OCI-LY7 (cell line): ENCODE results near the gene NCKAP5. TPM values are rescaled to one million over a fixed set of nuclear protein-coding genes. Genes with fewer than 3 reads are reported as not detected.

Experiments used
- BruUV-seq: library from RNA; stranded (reverse); fragments of 400-500 nt; replicated peaks from 2 replicates; lab custom pipeline; 2021; lab: Mats Ljungman, UMichigan
- CTCF ChIA-PET: fragments of 300-600 bp; sonication (Branson Sonifier 250); formaldehyde crosslinking; loops from one replicate; lab custom pipeline; 2022; ENCODE audit warnings: antibody characterized with exemption; ENCODE audit not compliant: unreplicated experiment; lab: Charles Lee
- POLR2A ChIA-PET: fragments of 300-600 bp; sonication (Branson Sonifier 250); formaldehyde crosslinking; loops from one replicate; lab custom pipeline; 2022; ENCODE audit warnings: antibody characterized with exemption; lab: Charles Lee
- DNase-seq: peaks from one replicate; pipeline ENCODE4 v3.0.0-alpha.2; 2015; ENCODE audit warnings: low spot score
- H2AFZ ChIP-seq: fragments of 200-600 bp; sonication (generic), shearing (Covaris generic); 2 replicates; pipeline ENCODE4 v1.6.1; 2014; ENCODE audit warnings: mild to moderate bottlenecking, antibody characterized with exemption, low read length, moderate library complexity
- H3K27ac ChIP-seq: fragments of 200-600 bp; sonication (generic); 2 replicates; pipeline ENCODE4 v1.5.1; 2014; ENCODE audit warnings: mixed run types, low read depth, mild to moderate bottlenecking, moderate library complexity, low read length, inconsistent platforms; ENCODE audit not compliant: poor library complexity, severe bottlenecking
- H3K36me3 ChIP-seq: fragments of 200-600 bp; sonication (generic); 2 replicates; pipeline ENCODE4 v1.6.1; 2014; ENCODE audit warnings: mild to moderate bottlenecking, antibody characterized with exemption, low read length, moderate library complexity, mixed read lengths; ENCODE audit not compliant: insufficient read depth
- H3K4me1 ChIP-seq: fragments of 200-600 bp; sonication (generic); 2 replicates; pipeline ENCODE4 v1.5.1; 2014; ENCODE audit warnings: mild to moderate bottlenecking, low read length; ENCODE audit not compliant: insufficient read depth, poor library complexity, severe bottlenecking
- H3K4me2 ChIP-seq: fragments of 200-600 bp; sonication (generic); 2 replicates; pipeline ENCODE4 v1.6.1; 2014; ENCODE audit warnings: mild to moderate bottlenecking, low read length
- H3K4me3 ChIP-seq: fragments of 200-600 bp; sonication (generic); 2 replicates; pipeline ENCODE4 v1.5.1; 2014; ENCODE audit warnings: mild to moderate bottlenecking, low read depth, low read length; ENCODE audit not compliant: poor library complexity, severe bottlenecking
- H3K79me2 ChIP-seq: fragments of 200-600 bp; sonication (generic); 2 replicates; pipeline ENCODE4 v1.6.1; 2016; ENCODE audit warnings: low read depth, mild to moderate bottlenecking, low read length, moderate library complexity, mixed read lengths; ENCODE audit not compliant: insufficient read depth
- H3K9me2 ChIP-seq: fragments of 200-600 bp; sonication (generic); 2 replicates; pipeline ENCODE4 v1.6.1; 2016; ENCODE audit warnings: mild to moderate bottlenecking, low read length, mixed read lengths; ENCODE audit not compliant: insufficient read depth
- H3K9me3 ChIP-seq: fragments of 200-600 bp; sonication (generic); 2 replicates; pipeline ENCODE4 v1.6.1; 2014; ENCODE audit warnings: mild to moderate bottlenecking, mixed run types, low read length, mixed read lengths
- H4K20me1 ChIP-seq: fragments of 200-600 bp; sonication (generic); 2 replicates; pipeline ENCODE4 v1.6.1; 2014; ENCODE audit warnings: mild to moderate bottlenecking, antibody characterized with exemption, low read length, moderate library complexity, mixed read lengths; ENCODE audit not compliant: insufficient read depth
- EZH2phosphoT487 ChIP-seq: fragments of 200-600 bp; sonication (generic); IDR thresholded peaks from 2 replicates; pipeline ENCODE4 v1.6.1; 2018; ENCODE audit warnings: low read depth, borderline replicate concordance, mild to moderate bottlenecking, mixed run types, antibody characterized with exemption, low read length, moderate library complexity, mixed read lengths
- intact Hi-C: fragments of 100-400 bp; cut with micrococcal nuclease; formaldehyde crosslinking; loops from one replicate; pipeline ENCODE4 v1.10.0; 2022; ENCODE audit not compliant: unreplicated experiment
- total RNA-seq, 2 experiments: library from RNA; depleted of rRNA in 1 of 2; stranded (reverse); fragments of >200 nt in 1 of 2; shearing (Covaris generic) in 1 of 2; gene quantifications; 2 replicates each; pipeline ENCODE4 v1.2.3, GENCODE V29; 2014 to 2022
- TF ChIP-seq, protein P1 (sequence below): fragments of 200-600 bp; sonication (generic); conservative IDR thresholded peaks from 2 replicates; pipeline ENCODE4 v1.5.1; 2014; ENCODE audit warnings: mild to moderate bottlenecking, antibody characterized with exemption, low read length, moderate library complexity, mixed read lengths

Gene NCKAP5
- total RNA-seq, 2 experiments from 2014 or later = not detected

DNA sequence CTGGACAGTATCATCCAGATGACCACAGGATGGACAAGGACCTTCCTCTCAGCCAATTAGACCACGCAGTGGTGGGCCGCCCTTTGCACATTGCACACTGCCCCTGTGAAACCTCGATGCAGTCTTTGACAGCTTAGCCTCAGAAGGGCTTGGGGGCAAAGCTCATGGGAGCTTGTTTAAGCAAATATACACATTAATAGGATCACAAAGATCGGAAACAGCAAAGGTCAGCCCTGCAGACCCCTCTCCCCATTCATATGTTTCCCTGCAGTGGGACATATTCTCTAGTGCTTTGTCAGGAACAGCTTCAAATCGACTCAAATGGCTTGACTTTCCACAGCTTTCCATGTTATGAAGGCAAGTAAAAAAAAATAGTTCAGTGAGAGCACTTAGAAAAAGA lies 708.7 kb downstream of the NCKAP5 start:
- no peaks in the 10 kb centered on the region for H3K4me1 ChIP-seq
- no peaks in the 10 kb centered on the region for H4K20me1 ChIP-seq
- CTCF ChIA-PET = no interaction called here
- intact Hi-C loops = no loop called here
- DNase-seq = no peak
- no peak overlapping the region for H3K4me3 ChIP-seq
- H3K9me2 ChIP-seq = no peaks in the 10 kb centered on the region
- H2AFZ ChIP-seq = no peak overlapping the region
- POLR2A ChIA-PET = no interaction called here
- no peaks in the 10 kb centered on the region for H3K79me2 ChIP-seq
- BruUV-seq = no TSS peak
- H3K36me3 ChIP-seq = no peaks in the 10 kb centered on the region
- no peak overlapping the region for H3K27ac ChIP-seq
- TF ChIP-seq, protein P1, sequence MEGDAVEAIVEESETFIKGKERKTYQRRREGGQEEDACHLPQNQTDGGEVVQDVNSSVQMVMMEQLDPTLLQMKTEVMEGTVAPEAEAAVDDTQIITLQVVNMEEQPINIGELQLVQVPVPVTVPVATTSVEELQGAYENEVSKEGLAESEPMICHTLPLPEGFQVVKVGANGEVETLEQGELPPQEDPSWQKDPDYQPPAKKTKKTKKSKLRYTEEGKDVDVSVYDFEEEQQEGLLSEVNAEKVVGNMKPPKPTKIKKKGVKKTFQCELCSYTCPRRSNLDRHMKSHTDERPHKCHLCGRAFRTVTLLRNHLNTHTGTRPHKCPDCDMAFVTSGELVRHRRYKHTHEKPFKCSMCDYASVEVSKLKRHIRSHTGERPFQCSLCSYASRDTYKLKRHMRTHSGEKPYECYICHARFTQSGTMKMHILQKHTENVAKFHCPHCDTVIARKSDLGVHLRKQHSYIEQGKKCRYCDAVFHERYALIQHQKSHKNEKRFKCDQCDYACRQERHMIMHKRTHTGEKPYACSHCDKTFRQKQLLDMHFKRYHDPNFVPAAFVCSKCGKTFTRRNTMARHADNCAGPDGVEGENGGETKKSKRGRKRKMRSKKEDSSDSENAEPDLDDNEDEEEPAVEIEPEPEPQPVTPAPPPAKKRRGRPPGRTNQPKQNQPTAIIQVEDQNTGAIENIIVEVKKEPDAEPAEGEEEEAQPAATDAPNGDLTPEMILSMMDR = no peak
- TF ChIP-seq EZH2phosphoT487 = no peak
- H3K4me2 ChIP-seq = no peak overlapping the region
- no peaks in the 10 kb centered on the region for H3K9me3 ChIP-seq

GRCh38 chr2:132857319-132857718 lies 710.9 kb downstream of the NCKAP5 start:
- no TSS peak for BruUV-seq

DNA sequence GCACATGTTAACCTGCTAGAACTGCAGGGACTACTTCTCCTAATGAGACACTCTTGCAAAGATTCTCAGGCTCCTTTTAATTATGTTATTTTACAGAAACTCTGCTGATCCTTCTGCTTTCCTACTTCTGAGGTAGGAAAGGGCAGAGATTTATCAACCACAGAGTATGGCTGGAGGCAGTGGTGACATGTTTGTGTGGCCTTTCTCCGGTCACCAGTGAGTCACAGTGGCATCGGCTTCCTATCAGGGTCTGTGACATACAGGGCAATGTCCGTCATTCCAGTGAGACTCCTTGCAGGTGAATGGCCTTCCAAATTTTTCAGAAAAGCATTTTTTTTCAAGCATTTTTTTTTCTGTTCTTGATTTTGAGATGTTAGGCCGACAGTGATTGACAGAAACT lies 717.6 kb downstream of the NCKAP5 start:
- Histone ChIP-seq H3K4me3 (no peak overlapping the region), H3K27ac (no peak overlapping the region), H3K4me2 (no peak overlapping the region), H3K9me3 (no peaks in the 10 kb centered on the region), H4K20me1 (no peaks in the 10 kb centered on the region), H3K4me1 (no peaks in the 10 kb centered on the region), H2AFZ (no peak overlapping the region), H3K9me2 (no peaks in the 10 kb centered on the region), H3K36me3 (no peaks in the 10 kb centered on the region), H3K79me2 (no peaks in the 10 kb centered on the region)
- POLR2A ChIA-PET = interaction anchor here (0.7 kb wide), 1 partner anchor 1739 kb away, joined by 3 read pairs; no protein-coding TSS in a partner anchor
- CTCF ChIA-PET = no interaction called here
- intact Hi-C loops = no loop called here
- no peak for DNase-seq
- no TSS peak for BruUV-seq
- TF ChIP-seq, protein P1 = no peak
- no peak for TF ChIP-seq EZH2phosphoT487

More at GRCh38 chr2:132857319-132857718, 710.9 kb downstream of the NCKAP5 start:
- Histone ChIP-seq H2AFZ (no peak overlapping the region), H3K4me2 (no peak overlapping the region), H3K4me1 (no peaks in the 10 kb centered on the region), H3K79me2 (no peaks in the 10 kb centered on the region), H3K9me2 (no peaks in the 10 kb centered on the region), H3K4me3 (no peak overlapping the region), H3K27ac (no peak overlapping the region), H3K9me3 (no peaks in the 10 kb centered on the region), H3K36me3 (no peaks in the 10 kb centered on the region), H4K20me1 (no peaks in the 10 kb centered on the region)
- ChIA-PET POLR2A (interaction anchor here (0.7 kb wide), 1 partner anchor 9 kb away, joined by 3 read pairs; no protein-coding TSS in a partner anchor), CTCF (no interaction called here)
- TF ChIP-seq, protein P1 = no peak
- no peak for TF ChIP-seq EZH2phosphoT487
- intact Hi-C loops = no loop called here
- no peak for DNase-seq
